GM12874 (cell line): ENCODE data around the gene C13orf46.

ENCODE experiments used
- CTCF ChIP-seq: IDR thresholded peaks from 2 replicates; pipeline ENCODE4 v1.5.1; 2011; ENCODE audit warnings: low read depth, mild to moderate bottlenecking, control low read depth, low read length, moderate library complexity; ENCODE audit not compliant: insufficient read depth

The C13orf46 gene

DNA sequence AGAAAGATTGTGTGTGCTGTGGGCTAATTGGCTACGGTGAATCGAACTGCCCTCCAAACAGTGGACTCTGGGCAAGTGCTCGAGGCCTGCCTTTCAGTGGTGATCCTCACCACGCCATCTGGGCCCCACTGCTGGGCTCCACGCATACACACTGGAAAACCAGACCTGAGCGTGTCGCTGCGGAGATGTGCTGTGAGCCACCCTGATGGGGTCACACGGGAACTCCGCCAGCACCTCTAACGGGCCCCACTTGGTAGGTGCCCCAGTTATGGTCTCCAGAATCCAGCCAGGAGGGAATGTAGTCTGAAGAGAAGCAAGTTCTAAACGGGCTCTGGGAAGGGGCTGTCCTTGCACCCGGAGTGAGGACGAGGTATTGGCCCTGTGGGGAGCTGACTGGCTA is 39.3 kb downstream of the C13orf46 start:
- no peak for TF ChIP-seq CTCF

DNA sequence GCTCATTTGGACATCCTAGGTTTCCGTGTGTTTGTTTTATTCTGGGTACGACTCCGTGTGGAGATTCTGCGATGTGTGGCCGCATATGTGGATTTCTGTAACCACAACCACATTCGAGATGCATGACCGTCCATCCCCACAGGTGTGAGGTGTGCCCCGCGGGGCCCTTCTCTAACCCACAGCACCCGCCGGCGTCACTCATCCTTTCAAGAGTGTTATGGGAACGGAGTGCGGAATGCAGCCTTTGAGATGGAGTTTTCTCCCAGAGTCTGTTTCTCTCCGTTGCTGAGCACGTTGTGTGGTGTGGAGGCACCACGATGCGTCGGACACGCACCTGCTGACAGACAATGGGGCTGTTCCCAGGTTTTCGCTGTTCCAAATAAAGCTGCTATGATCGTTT is 40.0 kb downstream of the C13orf46 start:
- no peak for TF ChIP-seq CTCF

- TF ChIP-seq CTCF = no peak
Observed at GRCh38 chr13:113931841-113932459, 41.9 kb downstream of the C13orf46 start.

DNA sequence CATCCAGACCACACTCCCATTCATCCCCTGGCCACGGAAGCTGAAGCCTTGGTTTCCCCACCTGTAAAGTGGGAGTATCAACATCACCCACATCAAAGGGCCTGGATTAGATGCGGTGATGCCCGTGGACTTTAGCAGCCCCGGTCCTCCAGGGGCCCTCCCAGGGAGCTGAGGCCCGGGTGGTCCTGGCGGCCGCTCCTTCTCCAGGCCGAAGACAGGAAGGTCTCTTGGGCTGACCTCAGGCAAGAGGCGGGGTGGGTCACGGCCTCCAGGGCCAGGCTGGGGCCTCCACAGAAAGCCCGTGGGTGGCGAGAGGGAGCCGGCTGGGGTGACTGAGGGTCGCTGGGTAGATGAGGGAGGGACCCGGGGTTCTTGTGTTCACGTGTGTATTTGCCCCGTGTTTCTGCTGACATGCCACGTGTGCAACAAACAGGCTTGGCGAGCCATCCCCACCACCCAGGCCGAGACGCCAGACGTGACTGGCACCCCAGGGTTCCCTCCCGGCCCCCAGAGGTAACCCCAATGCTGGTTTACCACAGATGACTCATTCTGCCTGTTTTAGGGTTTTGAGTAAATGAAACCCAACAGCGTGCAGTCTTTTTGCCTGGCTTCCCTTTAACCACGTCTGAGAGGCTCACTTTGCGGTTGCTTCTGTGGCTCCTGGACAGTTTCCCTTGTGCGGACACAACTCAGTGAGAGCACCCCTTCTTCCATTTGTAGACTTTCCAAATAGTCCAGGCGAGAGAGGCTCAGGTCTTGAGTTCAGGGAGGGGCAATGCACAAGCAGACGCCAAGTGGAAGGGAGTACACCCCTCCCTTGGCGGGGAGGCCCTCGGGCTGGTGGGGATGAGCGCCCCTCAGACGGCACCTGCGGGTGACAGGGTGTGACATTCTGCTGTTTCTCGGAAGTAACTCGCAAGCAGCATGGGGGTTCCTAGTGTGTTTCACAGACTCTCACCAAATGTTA is 42.9 kb downstream of the C13orf46 start:
- no peak for TF ChIP-seq CTCF

GRCh38 chr13:113929628-113930615 is 44.0 kb downstream of the C13orf46 start:
- TF ChIP-seq CTCF = no peak

DNA sequence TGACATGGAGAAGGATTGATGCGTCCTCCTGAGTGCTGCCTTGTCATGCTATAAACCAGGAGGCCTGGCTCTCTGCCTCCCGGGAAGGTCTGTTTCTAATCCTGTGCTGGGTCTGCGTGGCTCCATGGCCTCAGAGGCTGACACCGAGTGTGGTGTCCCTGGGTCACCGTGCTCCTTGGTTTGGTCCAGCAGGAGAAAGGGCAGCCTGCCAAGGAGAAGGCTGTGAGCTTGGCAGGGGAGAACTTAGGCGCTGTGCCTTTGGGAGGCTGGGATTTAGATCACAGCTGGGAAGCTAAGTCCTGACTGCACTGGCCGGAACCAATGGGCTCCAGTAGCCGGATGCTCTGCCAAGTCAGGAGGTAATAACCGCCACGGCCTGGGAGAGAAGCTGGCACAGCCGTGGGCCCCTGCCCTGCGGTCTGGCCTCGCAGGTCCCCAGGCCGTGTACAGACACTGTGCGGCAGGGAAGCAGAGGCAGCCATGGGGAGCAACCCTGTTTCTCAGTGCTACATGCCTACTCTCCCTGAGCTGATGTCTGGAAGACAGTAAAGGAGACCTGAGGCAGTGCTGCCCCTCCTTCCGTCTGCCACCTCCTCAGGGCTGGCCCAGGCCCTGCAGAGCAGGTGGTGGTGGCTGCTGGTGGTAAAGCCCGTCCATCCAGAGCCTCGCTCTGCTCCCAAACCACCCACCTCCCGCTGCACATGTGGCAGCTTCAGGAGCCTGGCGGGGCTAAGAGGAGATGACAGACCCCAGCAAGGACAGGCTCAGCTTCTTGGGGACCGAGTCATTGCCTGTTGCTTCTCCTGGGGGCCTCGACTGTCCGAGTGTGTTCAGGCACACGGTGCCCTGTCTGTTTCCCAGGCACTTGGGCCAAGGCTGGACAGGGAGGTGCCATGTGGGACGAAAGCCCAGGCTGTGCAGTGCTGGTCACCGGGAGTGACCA is 44.9 kb downstream of the C13orf46 start:
- no peak for TF ChIP-seq CTCF
